A549 treated with AZD9567 at 1 μM for 4 hours (cell line): ENCODE data around the gene RPL38. TPM values are rescaled to one million over a fixed set of nuclear protein-coding genes. Genes with fewer than 3 reads are reported as not detected.

Experiments used
- total RNA-seq: library from RNA; stranded (reverse); fragments of 200-300 nt; extraction: Qiagen RNA extraction; gene quantifications from 5 replicates; pipeline ENCODE4 v1.2.3, GENCODE V29; 2022; ENCODE audit not compliant: insufficient read depth

The RPL38 gene
- total RNA-seq: 2,702 to 4,782 TPM (median 2,898 TPM) in 5 replicates

GRCh38 chr17:74203439-74204240, at the start of gene RPL38:
RPL38 (plus strand) TSS chr17:74203678; CDS start chr17:74203956, 278 bp downstream.

GRCh38 chr17:74212913-74213791, 9.7 kb downstream of the RPL38 start, which contains the start of gene TTYH2:
TTYH2 (plus strand) TSS chr17:74213571; CDS start chr17:74213588, 17 bp downstream.

Other genes starting within 250 kb of the RPL38 start
- gene TTYH2, start 9.9 kb downstream of the RPL38 start, total RNA-seq: 0.78 to 2.3 TPM (median 1.9 TPM) in 5 replicates
- gene DNAI2, start 70.6 kb downstream of the RPL38 start, total RNA-seq: 0.05 TPM in 1 of 5 replicates, not detected in the others
- 0.02 to 0.04 TPM in 2 of 5 replicates, not detected in the others for gene KIF19, start 122.5 kb downstream of the RPL38 start, total RNA-seq
- 0.08 TPM in 1 of 5 replicates, not detected in the others for gene BTBD17, start 158.2 kb downstream of the RPL38 start, total RNA-seq
- gene GPR142, start 163.8 kb downstream of the RPL38 start, total RNA-seq: not detected in 5 replicates
- 30.9 to 57.7 TPM (median 51.7 TPM) in 5 replicates for gene GPRC5C, start 228.4 kb downstream of the RPL38 start, total RNA-seq